ENCODE measurements around the gene PRR12.

- TF ChIP-seq CTCF (IDR thresholded peaks at IDR 0.05) (no peak), POLR2A (IDR thresholded peaks at IDR 0.05) (no peak)
These were observed at the start of gene PRR12 for GRCh38 chr19:49590971-49591730.
